GM18507 (cell line): Measurements from ENCODE around the gene MRGPRE.

ENCODE experiments used
- DNase-seq: peaks from one replicate; pipeline ENCODE4 v3.0.0; 2011; ENCODE audit warnings: low read depth; ENCODE audit not compliant: insufficient read length; ENCODE audit errors: extremely low spot score
- FAIRE-seq: peaks from 2 replicates; lab custom pipeline; 2011; peaks lifted over from hg19 to GRCh38; lab: Jason Lieb, UNC

Gene MRGPRE

GRCh38 chr11:3216027-3216525 lies 16.1 kb downstream of the MRGPRE start:
- no peak for FAIRE-seq
- DNase-seq: no peak

- FAIRE-seq (no peak), DNase-seq (no peak)
Observed at GRCh38 chr11:3215346-3216026, 16.7 kb downstream of the MRGPRE start.

DNA sequence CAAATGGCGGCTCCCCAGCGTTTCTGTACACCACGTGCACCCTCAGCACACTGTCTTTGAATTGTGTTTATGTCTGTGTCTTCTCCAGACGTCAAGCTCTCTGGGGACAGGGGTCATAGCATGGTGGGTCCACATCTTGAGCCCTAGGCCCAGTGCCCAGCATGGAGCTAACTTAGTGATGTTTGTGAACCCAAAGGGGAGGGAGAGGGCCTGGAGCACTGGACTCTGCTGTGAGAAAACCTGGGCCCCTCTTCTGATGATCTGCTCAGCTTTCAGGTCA lies 17.9 kb downstream of the MRGPRE start:
- FAIRE-seq: no peak
- DNase-seq: no peak

GRCh38 chr11:3213659-3214419 lies 18.4 kb downstream of the MRGPRE start:
- DNase-seq (no peak), FAIRE-seq (no peak)

DNA sequence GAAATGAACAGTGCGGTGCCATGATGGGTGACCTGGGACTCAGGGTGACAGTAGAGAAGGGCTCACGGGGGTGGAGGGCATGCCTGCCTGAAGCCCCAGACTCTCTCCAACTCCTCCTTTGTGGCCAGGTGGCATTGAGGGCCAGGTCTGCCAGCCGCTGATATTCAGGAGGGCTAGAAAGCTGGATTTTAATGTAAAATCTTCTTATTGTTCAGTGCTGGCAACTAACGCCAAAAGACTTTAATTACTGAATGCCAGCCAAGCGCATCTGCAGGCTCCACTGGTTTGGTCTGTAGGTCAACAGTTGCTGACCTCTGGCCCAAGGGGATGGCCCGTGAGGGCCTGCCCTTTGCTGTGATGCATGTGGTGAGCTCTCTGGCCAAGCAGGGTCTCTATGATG lies 23.9 kb downstream of the MRGPRE start:
- FAIRE-seq (no peak), DNase-seq (no peak)

GRCh38 chr11:3207526-3208189 lies 24.6 kb downstream of the MRGPRE start:
- DNase-seq (no peak), FAIRE-seq (no peak)

GRCh38 chr11:3206922-3207204 lies 25.4 kb downstream of the MRGPRE start:
- DNase-seq (no peak), FAIRE-seq (no peak)

DNA sequence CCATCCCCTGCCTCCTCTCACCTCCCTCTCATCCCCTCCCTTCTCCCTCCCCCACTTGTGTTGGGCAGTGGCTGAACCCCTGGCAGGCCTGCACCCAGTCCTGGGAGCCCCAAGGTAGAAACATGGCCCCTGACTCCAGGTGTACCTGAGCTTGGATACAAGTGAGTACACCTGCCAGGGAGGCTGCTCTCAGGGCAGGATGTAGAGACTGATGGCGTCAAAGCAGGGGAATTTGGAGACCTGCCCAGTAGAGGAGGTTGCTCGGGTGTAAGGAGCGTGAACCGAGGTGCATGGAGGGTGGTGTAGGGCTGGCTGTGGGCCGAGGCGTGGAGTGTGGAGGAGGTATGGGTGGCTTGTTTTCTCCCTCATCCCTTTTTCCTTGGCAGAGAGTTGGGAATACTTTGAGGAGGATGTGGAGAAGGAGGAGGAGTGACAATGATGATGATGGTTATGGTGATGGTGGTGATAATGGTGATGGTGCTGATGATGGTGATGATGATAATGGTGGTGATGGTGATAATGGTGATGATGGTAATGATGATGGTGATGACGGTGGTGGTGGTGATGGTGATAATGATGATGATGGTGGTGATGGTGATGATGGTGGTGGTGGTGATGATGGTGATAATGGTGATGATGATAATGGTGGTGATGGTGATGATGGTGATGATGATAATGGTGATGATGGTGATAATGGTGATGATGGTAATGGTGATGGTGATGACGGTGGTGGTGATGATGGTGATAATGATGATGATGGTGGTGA lies 25.9 kb downstream of the MRGPRE start:
- DNase-seq (no peak), FAIRE-seq (no peak)

DNA sequence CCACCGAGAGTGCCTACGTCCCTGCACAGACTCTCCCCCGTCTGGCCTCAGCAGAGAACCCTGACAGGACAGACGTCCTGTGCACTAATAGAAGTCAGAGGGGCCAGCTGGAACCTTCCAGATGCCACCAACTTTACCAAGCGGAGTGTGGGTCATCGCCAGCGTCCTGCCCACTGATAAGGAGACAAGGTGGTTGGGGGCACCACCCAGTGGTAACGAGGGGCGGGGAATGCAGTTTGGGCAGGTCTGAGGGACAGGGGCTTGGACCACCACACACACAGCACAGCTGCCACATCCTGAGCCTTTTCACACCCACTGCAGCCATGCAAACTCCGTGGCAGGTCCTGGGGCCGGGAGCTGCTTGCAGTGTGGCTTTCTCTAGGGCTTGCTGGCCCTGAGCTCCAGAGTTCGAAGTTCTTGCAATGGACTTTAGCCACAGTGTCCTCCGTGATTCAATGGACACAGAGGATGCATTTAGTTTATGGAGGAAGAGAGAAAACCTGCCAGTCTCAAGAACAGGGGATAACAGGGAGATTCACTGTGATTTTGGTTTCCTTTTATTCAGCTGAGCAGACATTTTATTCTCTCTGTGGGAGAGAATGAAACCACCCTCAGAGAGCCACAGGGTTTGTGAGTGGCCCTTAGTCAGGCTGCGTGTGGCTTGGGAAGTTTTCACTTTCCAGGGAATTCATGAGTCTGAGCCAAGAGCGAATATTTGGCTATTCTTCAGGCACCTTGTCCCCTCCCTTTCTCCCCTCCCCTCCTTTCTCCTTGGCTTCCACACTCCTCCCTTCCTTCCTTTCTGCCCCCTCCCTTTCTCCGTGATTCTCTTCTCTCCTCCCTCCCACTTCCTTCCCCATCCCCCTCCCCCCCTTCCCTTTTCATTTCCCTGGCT lies 26.7 kb downstream of the MRGPRE start:
- DNase-seq (no peak), FAIRE-seq (no peak)

- DNase-seq (no peak), FAIRE-seq (no peak)
Observed at GRCh38 chr11:3204141-3205015, 27.8 kb downstream of the MRGPRE start.

DNA sequence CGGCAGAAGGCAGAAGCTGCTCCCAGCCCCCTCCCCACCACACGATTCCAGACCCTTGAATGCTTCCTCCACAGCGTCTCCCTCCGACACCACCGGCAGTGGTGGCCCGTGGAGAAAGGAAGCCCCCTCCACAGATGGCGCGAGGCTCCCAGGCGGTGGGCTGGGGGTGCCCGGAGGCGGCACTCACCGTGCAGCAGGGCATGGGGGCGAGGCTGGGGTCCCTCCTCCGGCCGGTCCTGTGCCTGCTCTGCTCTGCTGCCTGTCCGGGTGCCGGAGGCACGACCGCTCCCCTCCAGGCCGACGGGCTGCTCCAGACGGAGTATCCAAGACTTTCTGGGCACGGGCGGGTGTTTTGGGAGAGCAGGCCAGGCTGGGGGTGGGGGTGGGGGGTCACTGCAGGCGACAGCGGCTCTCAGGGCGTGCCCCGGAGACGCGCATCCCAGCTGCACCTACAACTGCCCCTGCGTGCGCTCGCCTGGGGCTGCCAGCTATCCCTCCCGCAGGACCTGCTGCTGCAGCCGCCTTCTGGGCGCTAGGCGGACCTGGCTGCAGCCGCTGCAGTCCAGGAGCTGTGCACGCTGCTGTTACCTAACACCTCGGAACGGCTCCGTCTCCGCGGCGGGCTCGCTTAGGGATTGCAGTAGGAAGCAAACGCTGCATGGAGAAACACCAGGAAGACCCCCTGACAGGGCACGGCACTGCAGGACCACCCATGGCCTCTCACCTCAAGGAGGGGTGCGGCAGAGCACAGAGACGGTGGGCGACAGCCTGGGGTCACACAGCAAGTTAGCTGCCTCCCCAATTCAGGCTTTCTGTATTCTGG lies 28.8 kb downstream of the MRGPRE start:
- DNase-seq: no peak

DNA sequence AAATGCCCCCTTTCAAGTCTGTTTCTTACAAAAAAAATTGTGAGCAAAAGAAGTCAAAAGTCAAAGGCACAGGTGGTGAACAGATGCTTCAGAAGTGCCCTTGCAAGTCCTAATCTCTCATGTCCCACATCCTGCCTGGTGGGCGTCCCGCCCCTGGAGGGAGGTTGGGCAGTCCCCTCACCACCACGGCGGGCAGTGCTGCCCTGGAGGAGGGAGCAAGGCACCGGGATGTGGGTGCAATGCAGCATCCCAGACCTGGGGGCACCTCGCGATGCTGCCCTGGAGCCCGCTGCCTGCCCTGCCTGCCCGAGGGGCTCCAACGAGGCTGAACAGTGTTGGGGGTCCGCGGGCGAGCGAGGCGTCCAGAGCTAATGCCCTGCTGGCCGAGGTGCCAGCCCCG lies 29.5 kb downstream of the MRGPRE start:
- no peak for FAIRE-seq

More for the DNA sequence above, 28.8 kb downstream of the MRGPRE start:
- no peak for FAIRE-seq

DNA sequence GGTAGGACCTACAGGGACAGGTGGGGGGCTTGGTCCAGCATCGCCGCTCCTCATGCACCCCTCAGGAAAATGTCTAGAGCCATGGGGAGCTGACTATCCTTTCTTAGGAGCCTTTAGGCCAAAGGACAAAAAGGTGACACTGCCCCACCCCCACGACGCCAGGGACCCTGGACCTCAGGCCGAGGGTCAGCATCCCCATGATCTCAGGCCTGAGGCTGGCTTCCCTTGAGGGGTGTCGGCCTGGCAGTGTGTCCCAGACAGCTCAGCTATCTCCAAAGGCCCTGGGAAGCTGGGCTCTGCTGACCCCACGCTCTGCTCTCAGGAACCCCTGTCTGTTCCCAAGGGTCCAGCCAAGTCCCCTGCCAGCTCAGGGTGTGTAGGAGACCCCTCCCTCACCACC lies 29.9 kb downstream of the MRGPRE start:
- DNase-seq: no peak
- no peak for FAIRE-seq

More for the DNA sequence above, 29.5 kb downstream of the MRGPRE start:
- DNase-seq: no peak

DNA sequence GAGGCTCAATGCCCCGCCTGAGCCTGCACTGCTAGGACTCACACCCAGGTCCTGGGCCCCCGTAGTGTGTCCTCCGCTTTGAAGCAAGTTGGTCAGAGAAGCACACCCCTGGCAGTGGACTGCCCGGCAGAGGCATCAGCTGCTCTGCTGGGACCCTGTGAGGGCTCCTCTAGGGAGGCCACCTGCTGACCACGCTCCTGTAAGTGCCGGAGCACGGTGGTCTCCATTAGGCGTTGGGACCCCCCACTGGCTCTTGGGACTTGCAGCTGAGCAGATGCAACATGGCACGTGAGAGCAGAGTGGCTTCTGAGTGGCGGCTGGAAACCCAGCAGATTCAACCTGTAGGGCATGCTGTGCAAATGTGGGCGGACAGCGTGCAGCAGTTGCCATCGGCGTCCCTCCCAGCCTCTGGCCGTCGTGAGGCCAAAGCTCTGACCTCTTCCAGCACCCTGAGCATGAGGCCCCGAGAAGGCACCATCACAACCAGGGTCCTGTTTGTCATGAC lies 30.5 kb downstream of the MRGPRE start:
- DNase-seq: no peak
- FAIRE-seq: no peak

GRCh38 chr11:3201112-3201581 lies 31.1 kb downstream of the MRGPRE start:
- DNase-seq: no peak

DNA sequence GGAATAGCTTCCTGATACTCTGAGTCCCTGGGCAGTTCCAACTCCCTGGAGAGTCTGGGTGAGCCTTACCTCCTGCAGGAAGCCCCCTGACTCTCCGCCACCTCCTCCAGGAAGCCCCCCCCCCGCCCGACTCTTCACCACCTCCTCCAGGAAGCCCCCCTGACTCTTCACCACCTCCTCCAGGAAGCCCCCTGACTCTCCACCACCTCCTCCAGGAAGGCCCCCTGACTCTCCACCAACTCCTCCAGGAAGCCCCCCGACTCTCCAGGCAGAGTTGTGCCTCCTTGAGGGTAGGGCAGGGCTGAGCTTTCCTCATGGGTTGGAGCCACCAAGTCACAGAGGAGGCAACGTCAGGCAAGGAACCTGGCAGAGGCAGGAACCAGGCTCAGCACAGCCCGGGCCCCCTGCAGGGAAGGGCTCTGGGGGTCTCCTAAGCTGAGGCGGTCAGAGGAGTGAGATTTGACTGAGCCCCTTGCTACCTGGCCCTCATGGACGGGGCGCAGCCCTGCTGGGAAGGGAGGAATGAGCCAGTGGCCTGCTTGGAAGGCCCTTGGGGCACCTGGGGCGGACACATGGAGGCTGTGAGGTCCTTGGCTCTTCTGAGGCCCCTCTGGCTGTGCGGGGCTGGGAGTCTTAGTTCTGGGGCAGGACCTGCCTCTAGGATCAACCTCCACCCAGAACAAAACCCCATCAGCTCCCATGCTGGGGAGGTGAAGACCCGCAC lies 31.7 kb downstream of the MRGPRE start:
- DNase-seq (no peak), FAIRE-seq (no peak)

More at GRCh38 chr11:3201112-3201581, 31.1 kb downstream of the MRGPRE start:
- FAIRE-seq: no peak
